HG02623 (cell line): ENCODE data around the gene PLXNA4.
"Not testable (repeated sequence)": the region's sequence is repeated elsewhere in the genome, so short reads cannot be mapped to it uniquely, and the experiment has no call there.

Experiments
- ATAC-seq: cut with Tn5 transposase; IDR thresholded peaks from one replicate; pipeline ENCODE4 v1.9.1; 2021; ENCODE audit warnings: moderate library complexity; ENCODE audit not compliant: unreplicated experiment

The PLXNA4 gene

GRCh38 chr7:132187869-132188789, 388.1 kb downstream of the PLXNA4 start:
- ATAC-seq = no peak

DNA sequence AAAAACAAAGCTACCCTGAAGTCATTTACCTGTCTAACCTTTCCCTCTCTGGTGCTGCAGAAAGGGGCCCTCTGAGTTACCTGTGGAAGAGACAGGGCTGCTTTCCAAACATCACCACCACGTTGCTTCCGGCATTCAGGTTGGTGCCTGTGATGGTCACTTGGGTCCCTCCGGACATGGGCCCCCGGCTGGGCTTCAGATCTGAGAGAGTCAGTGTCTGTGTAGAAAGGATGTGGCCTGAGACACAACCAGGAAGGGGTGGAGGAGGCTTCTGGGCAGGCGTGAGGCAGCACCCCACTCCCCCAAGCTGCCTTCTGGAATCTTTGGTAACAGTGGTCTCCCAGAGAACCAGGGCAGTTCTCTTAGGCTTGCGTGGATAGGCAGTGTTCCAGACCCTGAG, 388.9 kb downstream of the PLXNA4 start:
- ATAC-seq = no peak

DNA sequence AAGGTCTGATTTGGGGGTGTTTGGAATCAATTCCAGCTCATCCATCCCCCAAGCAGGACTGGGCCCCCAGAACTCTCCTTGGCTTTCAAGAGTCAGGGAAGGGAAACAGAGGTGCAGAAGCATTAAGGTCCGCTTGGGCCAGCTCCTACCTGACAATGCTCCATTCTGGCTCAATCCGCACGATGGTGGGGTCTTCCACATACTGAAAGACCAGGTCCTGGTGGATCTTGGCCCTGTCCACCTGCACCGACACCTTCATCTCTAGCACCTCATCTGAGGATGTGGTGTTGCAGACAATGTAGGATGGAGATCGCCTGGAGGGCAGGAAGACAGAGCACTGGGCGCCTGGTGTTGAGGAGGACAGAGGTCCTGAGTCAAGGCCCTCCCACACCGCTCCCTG, 391.1 kb downstream of the PLXNA4 start:
- ATAC-seq = no peak

- no peak for ATAC-seq
These were observed 392.4 kb downstream of the PLXNA4 start for GRCh38 chr7:132183781-132184380.

- no peak for ATAC-seq
These were observed 393.3 kb downstream of the PLXNA4 start for GRCh38 chr7:132182992-132183391.

- ATAC-seq = no peak
These were observed 394.2 kb downstream of the PLXNA4 start for GRCh38 chr7:132181946-132182685.

GRCh38 chr7:132181371-132181770, 394.9 kb downstream of the PLXNA4 start:
- ATAC-seq = no peak

- ATAC-seq = no peak
These were observed 395.8 kb downstream of the PLXNA4 start for GRCh38 chr7:132180481-132180880.

GRCh38 chr7:132179681-132180080, 396.6 kb downstream of the PLXNA4 start:
- ATAC-seq = no peak

GRCh38 chr7:132179080-132179430, 397.2 kb downstream of the PLXNA4 start:
- ATAC-seq = no peak

DNA sequence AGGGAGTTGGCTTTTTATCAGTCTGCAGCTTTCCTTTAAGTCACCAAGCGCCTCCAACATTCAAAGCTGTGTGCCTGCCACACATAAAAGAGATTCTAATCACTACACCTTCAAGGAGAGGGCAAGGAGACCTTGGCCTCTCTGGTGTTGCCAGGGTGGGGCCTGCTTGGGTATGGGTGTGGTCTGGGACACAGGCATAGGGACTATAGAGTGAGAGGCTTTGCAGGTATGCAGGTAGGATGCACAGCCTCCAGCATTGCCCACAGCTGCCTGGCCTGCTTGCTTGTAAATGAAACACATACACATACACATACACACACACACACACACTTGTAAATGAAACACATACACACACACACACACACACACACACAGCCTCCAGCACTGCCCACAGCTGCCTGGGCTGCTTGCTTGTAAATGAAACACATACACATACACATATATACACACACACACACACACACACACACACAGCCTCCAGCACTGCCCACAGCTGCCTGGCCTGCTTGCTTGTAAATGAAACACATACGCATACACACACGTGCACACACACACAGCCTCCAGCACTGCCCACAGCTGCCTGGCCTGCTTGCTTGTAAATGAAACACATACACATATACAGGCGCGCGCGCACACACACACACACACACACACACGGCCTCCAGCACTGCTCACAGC, 397.7 kb downstream of the PLXNA4 start:
- ATAC-seq = not testable (repeated sequence)

DNA sequence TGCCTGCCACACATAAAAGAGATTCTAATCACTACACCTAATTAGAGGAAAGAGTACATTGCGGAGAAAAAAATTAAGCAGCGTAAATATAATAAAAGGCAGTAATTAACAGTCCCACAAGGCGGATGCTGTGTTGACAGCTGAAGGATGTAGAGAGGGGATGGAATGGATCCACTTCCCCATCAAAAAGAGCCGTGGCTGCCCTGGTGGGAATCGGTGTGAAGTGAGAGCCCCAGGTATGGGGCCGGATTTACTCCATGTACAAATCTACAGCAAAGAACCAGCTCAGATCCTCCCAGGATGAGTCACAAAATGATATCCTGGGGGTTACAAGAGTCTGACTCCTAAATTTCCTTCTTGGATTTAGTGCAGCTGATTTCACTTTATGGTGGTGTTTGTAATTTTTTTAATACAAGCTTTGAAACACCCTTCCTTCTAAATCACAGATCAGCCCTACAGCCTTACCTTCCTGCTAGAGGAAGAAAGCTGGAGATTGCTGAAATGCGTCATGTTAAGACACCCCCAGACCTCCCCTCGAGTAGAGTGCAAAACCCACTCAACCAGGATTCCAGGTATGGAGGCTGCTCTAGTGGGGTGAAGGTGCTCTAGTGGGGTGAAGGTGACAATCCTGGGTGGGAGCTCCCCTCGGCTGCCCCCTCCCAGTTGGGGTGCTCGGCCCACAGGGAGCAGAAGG, 398.4 kb downstream of the PLXNA4 start:
- ATAC-seq = no peak

GRCh38 chr7:132176719-132177118, 399.6 kb downstream of the PLXNA4 start:
- ATAC-seq = no peak

GRCh38 chr7:132171130-132171576, 405.1 kb downstream of the PLXNA4 start:
- ATAC-seq = no peak

DNA sequence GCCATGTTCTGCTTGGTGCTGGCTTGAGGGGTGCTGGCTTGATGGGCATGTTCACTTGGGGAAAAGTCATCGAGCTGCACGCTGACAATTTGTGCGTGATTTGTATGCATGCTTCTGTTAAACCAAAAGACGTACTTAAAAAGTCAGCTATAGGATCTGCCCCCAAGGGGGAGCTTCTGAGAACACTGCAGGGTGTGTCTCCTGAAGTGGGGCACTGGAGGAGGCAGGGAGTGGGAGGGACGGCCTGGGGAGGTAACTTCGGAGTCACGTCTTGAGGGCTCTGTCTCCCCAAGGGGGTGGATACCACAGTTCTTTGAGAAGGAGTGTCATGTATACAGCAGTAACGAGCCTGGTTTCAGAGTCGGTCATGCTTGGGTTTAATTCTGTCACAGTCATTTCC, 406.5 kb downstream of the PLXNA4 start:
- ATAC-seq = no peak

DNA sequence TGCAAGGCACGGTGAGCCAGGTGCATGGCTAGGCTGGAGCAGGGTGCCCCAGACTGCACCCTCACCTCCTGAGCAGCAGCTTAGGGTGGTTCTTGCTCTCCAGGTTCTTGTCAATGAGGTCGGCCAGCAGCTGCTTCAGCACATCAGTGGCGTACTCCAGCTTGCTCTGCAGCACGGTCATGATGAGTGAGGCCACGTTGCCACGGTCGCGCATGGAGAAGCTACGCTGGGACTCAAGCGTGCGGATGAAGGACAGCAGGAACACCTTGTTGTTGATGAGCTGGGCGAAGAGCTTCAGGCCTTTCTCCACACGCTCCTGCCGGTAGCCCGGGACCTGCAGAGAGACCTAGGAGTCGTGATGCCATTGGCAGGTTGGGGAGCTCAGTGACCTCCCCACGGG, 408.0 kb downstream of the PLXNA4 start:
- ATAC-seq = no peak

GRCh38 chr7:132165695-132166094, 410.6 kb downstream of the PLXNA4 start:
- not testable (repeated sequence) for ATAC-seq

- no peak for ATAC-seq
These were observed 411.6 kb downstream of the PLXNA4 start for GRCh38 chr7:132164558-132165125.

DNA sequence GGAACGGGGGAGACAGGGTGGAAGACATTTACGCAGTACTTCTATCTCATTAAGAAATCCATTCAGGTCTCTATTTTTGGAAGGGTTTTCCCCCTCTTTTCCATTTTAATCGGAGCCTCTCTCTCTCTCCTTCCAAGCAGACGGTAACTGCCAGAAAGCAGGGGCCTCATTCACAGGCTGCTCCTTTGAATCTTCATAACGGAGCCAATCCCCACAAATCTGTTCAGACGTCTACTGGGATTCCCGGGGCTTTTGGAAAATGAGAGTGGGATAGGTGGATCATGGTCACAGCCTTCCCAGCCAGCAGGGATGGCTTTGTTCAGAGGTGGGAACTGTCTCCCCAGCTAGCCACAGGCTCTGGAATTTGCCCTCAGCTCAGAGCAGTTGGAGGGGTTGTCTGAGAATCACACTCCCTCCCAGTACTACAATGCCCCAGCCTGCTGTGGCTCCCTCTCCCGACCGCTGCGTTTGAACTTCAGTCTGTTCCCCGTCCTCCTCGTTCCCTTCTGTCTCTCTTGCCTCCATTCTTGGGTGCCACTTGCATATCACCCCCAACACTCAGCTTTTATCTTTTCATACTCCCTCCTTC, 413.6 kb downstream of the PLXNA4 start:
- no peak for ATAC-seq

DNA sequence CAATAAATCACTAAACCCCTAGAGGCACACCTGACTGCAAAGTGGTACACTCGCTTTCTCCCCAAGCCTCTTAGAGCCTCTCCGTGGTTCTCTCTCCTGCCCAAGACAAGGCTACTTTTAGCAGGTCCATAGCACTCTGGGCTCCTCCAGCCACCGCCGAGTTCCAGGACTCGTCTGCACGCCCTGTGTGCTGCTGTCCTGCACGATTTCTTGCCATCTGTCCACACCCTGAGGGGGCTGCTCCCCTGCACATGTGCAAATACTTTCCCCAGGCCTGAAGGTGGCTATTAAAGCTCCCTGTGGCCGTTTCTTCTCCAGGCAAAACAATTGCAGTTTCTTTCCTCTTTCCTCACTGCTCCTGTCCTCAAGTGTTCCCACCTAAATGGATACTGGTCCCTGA, 414.3 kb downstream of the PLXNA4 start:
- ATAC-seq = no peak
